Measurements from ENCODE around the gene PAMR1.

- TF ChIP-seq CTCF (IDR thresholded peaks at IDR 0.05 in 2 of 3, conservative IDR thresholded peaks at IDR 0.05 in 1 of 3; ENCODE audit: control insufficient read depth in 2 of 3, extremely low read depth in 1 of 3, insufficient read depth in 1 of 3, low read depth in 3 of 3, low read length in 3 of 3) (peak; percentile 18 to 28 (median 23); a peak in 4 of 6 replicates), GABPA (IDR thresholded peaks at IDR 0.05; ENCODE audit: low read depth) (no peak), MEF2A (IDR thresholded peaks at IDR 0.05; ENCODE audit: insufficient read depth, low read depth, low read length) (no peak)
Measured at GRCh38 chr11:35487532-35488078, 37.8 kb downstream of the PAMR1 start.
